ENCODE measurements around the gene SMAD6. TPM values are rescaled to one million over a fixed set of nuclear protein-coding genes. Genes with fewer than 3 reads are reported as not detected.

SMAD6 gene
- total RNA-seq, 3 donors from 2014 or later (not counting 1 experiment from before 2014, with no cell fraction given), result 0.07 to 0.38 (median 0.09) TPM

DNA sequence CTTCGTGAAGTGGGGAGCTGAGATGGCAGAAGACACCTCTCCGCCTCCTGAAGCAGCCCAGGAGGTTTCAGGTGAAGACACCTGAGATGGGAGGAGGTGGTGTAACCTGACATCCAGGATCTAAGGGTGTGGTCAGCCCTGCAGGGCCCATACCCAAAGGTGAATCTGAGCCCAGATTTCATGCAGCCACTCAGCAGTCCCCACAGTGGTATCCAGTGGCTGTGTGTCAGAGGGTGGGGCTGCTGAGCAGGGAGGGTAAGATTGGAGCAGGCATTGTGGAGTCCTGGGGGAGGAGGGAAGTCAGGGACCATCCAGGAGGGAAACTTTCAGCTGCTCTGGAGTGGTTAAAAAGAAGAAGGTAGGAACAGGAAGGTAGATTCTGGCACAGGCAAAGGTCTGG, 46.0 kb upstream of the SMAD6 start:
- 92% methylated on average over 2 of the region's 2 CpGs for WGBS (ENCODE audit: insufficient coverage)
- DNase-seq (no peak), ATAC-seq (no peak)
- Mint-ChIP-seq H3K4me3 (no peak overlapping the region), H3K9me3 (no peaks in the 10 kb centered on the region), H3K36me3 (no peaks in the 10 kb centered on the region), H3K27ac (no peak overlapping the region), H3K4me1 (peaks cover 0 to 8% of the 10 kb centered on the region in 2 donors), H3K27me3 (ENCODE audit: low read depth in 2 of 2) (no peaks in the 10 kb centered on the region)
- Histone ChIP-seq H3K9me3 (ENCODE audit: control insufficient read depth, insufficient read depth, low read length) (no peaks in the 10 kb centered on the region), H3K27me3 (ENCODE audit: control insufficient read depth, insufficient read depth, low read length) (no peaks in the 10 kb centered on the region), H3K4me3 (ENCODE audit: low read length) (no peak overlapping the region), H3K27ac (ENCODE audit: low read length) (no peak overlapping the region), H3K4me1 (ENCODE audit: control insufficient read depth, insufficient read depth, low read length) (peaks cover 16% of the 10 kb centered on the region), H3K36me3 (ENCODE audit: control insufficient read depth, insufficient read depth, low read length) (no peaks in the 10 kb centered on the region)
- intact Hi-C loops (cut with micrococcal nuclease), result no loop called here
- TF ChIP-seq, protein P1, sequence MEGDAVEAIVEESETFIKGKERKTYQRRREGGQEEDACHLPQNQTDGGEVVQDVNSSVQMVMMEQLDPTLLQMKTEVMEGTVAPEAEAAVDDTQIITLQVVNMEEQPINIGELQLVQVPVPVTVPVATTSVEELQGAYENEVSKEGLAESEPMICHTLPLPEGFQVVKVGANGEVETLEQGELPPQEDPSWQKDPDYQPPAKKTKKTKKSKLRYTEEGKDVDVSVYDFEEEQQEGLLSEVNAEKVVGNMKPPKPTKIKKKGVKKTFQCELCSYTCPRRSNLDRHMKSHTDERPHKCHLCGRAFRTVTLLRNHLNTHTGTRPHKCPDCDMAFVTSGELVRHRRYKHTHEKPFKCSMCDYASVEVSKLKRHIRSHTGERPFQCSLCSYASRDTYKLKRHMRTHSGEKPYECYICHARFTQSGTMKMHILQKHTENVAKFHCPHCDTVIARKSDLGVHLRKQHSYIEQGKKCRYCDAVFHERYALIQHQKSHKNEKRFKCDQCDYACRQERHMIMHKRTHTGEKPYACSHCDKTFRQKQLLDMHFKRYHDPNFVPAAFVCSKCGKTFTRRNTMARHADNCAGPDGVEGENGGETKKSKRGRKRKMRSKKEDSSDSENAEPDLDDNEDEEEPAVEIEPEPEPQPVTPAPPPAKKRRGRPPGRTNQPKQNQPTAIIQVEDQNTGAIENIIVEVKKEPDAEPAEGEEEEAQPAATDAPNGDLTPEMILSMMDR (IDR thresholded peaks at IDR 0.05), result no peak

DNA sequence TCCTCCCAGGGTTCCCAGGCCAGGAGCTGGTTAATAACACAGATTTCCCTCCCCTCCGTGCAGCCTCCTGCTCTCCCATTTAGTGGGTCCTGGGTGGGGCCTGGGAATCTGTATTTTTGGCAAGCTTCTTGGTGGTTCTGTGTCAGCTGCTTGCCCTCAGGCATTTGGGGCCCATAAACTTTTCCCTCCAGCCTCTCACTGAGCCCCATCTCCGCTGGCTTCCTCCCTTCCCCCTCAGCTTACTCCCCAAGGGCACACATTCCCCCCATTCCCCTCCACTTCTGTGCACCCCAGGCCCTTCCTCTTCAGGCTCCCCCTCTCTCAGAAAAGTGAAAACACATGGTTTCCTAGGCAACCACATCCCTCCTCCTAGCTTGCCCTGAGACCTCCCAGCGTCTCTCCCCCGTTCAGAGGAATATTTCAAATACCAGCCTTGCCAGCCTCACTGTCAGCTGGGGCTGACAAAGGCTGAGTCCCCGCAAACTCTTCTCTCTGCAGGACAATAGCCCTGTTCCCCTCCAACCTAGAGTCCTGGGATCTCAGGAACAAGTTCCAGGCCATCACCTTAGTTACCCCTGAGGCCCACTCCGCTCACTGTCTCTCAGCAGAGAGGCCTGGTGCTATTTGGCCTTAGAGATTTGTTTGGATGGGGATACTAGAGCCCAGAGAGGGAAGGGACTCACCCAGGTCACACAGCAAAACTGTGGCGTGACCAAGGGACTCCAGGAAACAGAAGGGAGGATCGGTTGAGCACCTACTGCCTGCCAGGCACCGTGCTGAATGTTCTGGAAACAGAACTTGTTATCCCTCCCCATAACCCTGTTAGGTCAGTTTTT, 44.6 kb upstream of the SMAD6 start:
- no peaks in the 10 kb centered on the region for H3K36me3 Mint-ChIP-seq
- no peak overlapping the region for H3K27ac Mint-ChIP-seq
- H3K4me3 Mint-ChIP-seq, result no peak overlapping the region
- TF ChIP-seq, protein P1 (IDR thresholded peaks at IDR 0.05), result no peak
- intact Hi-C loops (cut with micrococcal nuclease), result no loop called here
- no peaks in the 10 kb centered on the region for H3K9me3 Mint-ChIP-seq
- H3K27me3 Mint-ChIP-seq (ENCODE audit: low read depth in 2 of 2), result no peaks in the 10 kb centered on the region
- Histone ChIP-seq H3K36me3 (ENCODE audit: control insufficient read depth, insufficient read depth, low read length) (no peaks in the 10 kb centered on the region), H3K4me3 (ENCODE audit: low read length) (no peak overlapping the region), H3K27me3 (ENCODE audit: control insufficient read depth, insufficient read depth, low read length) (no peaks in the 10 kb centered on the region), H3K9me3 (ENCODE audit: control insufficient read depth, insufficient read depth, low read length) (no peaks in the 10 kb centered on the region), H3K27ac (ENCODE audit: low read length) (no peak overlapping the region), H3K4me1 (ENCODE audit: control insufficient read depth, insufficient read depth, low read length) (peaks cover 16% of the 10 kb centered on the region)
- peaks cover 0 to 8% of the 10 kb centered on the region in 2 donors for H3K4me1 Mint-ChIP-seq
- ATAC-seq (no peak), DNase-seq (no peak)
- 77% methylated on average over 8 of the region's 9 CpGs for WGBS (ENCODE audit: insufficient coverage)

DNA sequence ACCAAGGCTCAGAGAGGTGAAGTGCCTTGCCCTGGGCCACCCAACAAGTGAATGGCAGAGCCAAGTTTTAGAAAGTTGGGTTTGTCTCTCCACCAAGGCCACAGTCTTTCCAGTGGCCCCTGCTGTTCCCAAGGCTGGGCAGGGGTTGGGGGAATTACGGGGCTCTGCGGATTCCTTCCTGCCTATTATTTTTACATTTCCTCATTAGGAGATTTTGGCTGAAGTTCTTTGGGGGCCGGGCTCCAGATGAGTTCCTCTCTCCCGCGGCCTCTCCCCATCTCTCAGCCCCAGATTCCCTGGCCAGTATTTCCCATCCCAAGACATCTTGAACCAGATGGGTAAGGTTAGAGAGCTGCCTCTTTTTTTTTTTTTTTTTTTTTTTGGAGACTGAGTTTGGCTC, 44.0 kb upstream of the SMAD6 start:
- Mint-ChIP-seq H3K9me3 (no peaks in the 10 kb centered on the region), H3K27ac (no peak overlapping the region), H3K36me3 (no peaks in the 10 kb centered on the region), H3K4me3 (no peak overlapping the region), H3K4me1 (peaks cover 0 to 8% of the 10 kb centered on the region in 2 donors), H3K27me3 (ENCODE audit: low read depth in 2 of 2) (no peaks in the 10 kb centered on the region)
- no peak for ATAC-seq
- Histone ChIP-seq H3K36me3 (ENCODE audit: control insufficient read depth, insufficient read depth, low read length) (no peaks in the 10 kb centered on the region), H3K9me3 (ENCODE audit: control insufficient read depth, insufficient read depth, low read length) (no peaks in the 10 kb centered on the region), H3K4me1 (ENCODE audit: control insufficient read depth, insufficient read depth, low read length) (peaks cover 16% of the 10 kb centered on the region), H3K27me3 (ENCODE audit: control insufficient read depth, insufficient read depth, low read length) (no peaks in the 10 kb centered on the region), H3K4me3 (ENCODE audit: low read length) (no peak overlapping the region), H3K27ac (ENCODE audit: low read length) (no peak overlapping the region)
- intact Hi-C loops (cut with micrococcal nuclease), result no loop called here
- DNase-seq, result no peak
- 73% methylated on average over 2 of the region's 5 CpGs for WGBS (ENCODE audit: insufficient coverage)
- TF ChIP-seq, protein P1 (IDR thresholded peaks at IDR 0.05), result no peak

Data from natural killer cell (primary cell).